Gastroesophageal sphincter (tissue), 3 donors: ENCODE results near the gene CYP46A1.

ENCODE experiments used
- POLR2A ChIP-seq, 2 donors: fragments of 450-650 bp; IDR thresholded peaks; one replicate each; pipeline ENCODE4 v1.6.1; 2017; ENCODE audit warnings: antibody characterized with exemption in 2 of 2, mild to moderate bottlenecking in 2 of 2, moderate library complexity in 1 of 2
- POLR2AphosphoS5 ChIP-seq: sonication (generic); formaldehyde crosslinking; IDR thresholded peaks from one replicate; pipeline ENCODE4 v1.6.1; 2017; ENCODE audit warnings: antibody characterized with exemption
- TF ChIP-seq, protein P1 (sequence below), 4 experiments: fragments of 200-600 bp in 2 of 4; fragments of 450-650 bp in 2 of 4; sonication (generic) in 1 of 4; IDR thresholded peaks; one replicate each; pipeline ENCODE4 v1.5.1; 2017 to 2019; ENCODE audit warnings: antibody characterized with exemption in 4 of 4, mild to moderate bottlenecking in 2 of 4, moderate library complexity in 2 of 4

DNA sequence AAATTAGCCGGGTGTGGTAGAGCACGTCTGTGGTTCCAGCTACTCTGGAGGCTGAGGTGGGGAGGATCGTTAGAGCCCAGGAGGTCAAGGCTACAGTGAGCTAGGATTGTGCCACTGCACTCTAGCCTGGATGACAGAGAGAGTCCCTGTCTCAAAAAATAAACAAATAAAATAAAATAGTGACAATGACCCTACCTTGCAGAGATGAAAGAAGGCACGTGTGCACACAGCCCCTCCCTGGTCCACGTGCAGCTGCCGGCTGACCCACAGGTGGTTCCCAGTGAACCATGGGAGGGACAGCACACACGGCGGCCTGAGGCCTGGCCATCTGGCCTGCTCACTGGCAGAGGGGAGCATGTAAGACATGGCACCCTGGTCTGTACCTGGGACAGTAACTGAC is 34.5 kb upstream of the CYP46A1 start:
- TF ChIP-seq, protein P1, sequence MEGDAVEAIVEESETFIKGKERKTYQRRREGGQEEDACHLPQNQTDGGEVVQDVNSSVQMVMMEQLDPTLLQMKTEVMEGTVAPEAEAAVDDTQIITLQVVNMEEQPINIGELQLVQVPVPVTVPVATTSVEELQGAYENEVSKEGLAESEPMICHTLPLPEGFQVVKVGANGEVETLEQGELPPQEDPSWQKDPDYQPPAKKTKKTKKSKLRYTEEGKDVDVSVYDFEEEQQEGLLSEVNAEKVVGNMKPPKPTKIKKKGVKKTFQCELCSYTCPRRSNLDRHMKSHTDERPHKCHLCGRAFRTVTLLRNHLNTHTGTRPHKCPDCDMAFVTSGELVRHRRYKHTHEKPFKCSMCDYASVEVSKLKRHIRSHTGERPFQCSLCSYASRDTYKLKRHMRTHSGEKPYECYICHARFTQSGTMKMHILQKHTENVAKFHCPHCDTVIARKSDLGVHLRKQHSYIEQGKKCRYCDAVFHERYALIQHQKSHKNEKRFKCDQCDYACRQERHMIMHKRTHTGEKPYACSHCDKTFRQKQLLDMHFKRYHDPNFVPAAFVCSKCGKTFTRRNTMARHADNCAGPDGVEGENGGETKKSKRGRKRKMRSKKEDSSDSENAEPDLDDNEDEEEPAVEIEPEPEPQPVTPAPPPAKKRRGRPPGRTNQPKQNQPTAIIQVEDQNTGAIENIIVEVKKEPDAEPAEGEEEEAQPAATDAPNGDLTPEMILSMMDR (IDR thresholded peaks at IDR 0.05) = no peak
- TF ChIP-seq POLR2A (IDR thresholded peaks at IDR 0.05) (no peak), POLR2AphosphoS5 (no peak)
